Astrocyte of the cerebellum (primary cell): Measurements from ENCODE around the gene SLC34A3.

ENCODE experiments used
- DNase-seq: peaks from one replicate; pipeline ENCODE4 v3.0.0-alpha.2; 2011; ENCODE audit warnings: low read depth
- H3K4me3 ChIP-seq: 2 replicates; pipeline ENCODE4 v1.5.1; 2011; ENCODE audit warnings: mild to moderate bottlenecking, low read depth, low read length, moderate library complexity
- CTCF ChIP-seq: IDR thresholded peaks from 2 replicates; pipeline ENCODE4 v1.5.1; 2012; ENCODE audit warnings: low read length, low read depth, moderate library complexity, mild to moderate bottlenecking; ENCODE audit errors: missing control alignments
- in situ Hi-C: cut with HindIII; loops from 2 replicates; pipeline ENCODE4 v1.10.0; 2017; ENCODE audit warnings: low sequenced_read_pairs

The SLC34A3 gene

DNA sequence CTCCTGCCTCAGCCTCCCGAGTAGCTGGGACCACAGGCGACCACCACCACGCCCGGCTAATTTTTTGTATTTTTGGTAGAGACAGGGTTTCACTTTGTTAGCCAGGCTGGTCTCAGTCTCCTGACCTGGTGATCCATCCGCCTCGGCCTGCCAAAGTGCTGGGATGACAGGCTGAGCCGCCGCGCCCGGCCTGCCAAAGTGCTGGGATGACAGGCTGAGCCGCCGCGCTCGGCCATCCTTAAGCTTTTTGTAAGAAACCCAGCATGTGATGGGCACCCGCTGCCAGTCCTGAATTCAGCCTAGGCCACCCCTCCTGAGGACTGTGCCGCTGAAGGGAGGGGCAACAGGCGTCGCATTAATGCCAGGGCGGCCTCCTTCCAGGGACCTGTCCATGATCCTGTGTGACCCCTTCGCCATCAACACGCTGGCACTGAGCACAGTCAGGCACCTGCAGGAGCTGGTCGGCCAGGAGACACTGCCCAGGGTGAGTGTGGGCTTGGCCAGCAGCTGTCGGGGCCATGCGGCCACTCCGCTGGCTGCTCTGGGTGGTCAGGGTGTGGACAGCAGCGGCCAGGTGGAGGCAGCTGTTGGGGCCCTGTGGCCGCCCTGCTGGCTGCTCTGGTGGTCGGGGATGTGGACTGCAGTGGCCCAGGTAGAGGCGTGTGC, 34.9 kb downstream of the SLC34A3 start:
- no peak for TF ChIP-seq CTCF
- DNase-seq, result no peak
- no peak overlapping the region for H3K4me3 ChIP-seq
- in situ Hi-C loops, result loop anchor here (5.0 kb wide), 1 partner anchor 147 kb away; no protein-coding TSS in a partner anchor

- no peak for TF ChIP-seq CTCF
- in situ Hi-C loops, result loop anchor here (5.0 kb wide), 1 partner anchor 146 kb away; no protein-coding TSS in a partner anchor
- H3K4me3 ChIP-seq, result no peak overlapping the region
- no peak for DNase-seq
These were observed 35.4 kb downstream of the SLC34A3 start for GRCh38 chr9:137266162-137266527.

GRCh38 chr9:137266585-137267453, 36.1 kb downstream of the SLC34A3 start:
- in situ Hi-C loops, result loop anchor here (5.0 kb wide), 1 partner anchor 145 kb away; no protein-coding TSS in a partner anchor
- no peak overlapping the region for H3K4me3 ChIP-seq
- DNase-seq, result no peak
- TF ChIP-seq CTCF, result no peak

GRCh38 chr9:137267933-137268355, 37.2 kb downstream of the SLC34A3 start:
- H3K4me3 ChIP-seq, result no peak overlapping the region
- TF ChIP-seq CTCF, result no peak
- in situ Hi-C loops, result loop anchor here (5.0 kb wide), 1 partner anchor 144 kb away; no protein-coding TSS in a partner anchor
- no peak for DNase-seq

DNA sequence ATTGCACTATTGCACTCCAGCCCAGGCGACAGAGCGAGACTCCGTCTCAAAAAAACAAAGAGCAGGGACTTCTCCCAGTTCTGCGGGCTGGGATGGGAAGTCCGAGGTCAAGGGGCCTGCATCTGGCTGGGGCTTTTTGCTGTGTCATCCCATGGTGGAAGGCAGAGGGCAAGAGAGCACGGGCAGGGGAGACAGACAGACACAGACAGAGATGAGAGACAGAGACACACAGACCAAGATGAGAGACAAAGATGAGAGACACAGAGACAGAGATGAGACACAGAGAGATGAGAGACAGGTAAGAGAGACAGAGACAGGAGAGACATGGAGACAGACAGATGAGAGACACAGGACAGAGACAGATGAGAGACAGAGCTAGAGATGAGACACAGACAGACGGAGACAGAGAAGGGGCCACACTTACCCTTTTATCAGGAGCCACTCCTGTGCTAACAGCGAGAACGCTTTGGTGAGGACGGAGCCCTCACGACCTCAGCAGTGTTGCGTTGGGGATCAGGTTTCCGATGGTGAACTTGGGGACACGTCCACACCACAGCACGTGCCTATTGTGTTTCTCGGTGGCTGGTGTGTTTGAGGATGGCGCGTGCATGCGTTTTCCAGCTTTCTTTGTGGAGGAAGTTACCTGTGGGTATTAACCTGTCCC, 38.0 kb downstream of the SLC34A3 start:
- no peak overlapping the region for H3K4me3 ChIP-seq
- no peak for DNase-seq
- no peak for TF ChIP-seq CTCF
- in situ Hi-C loops, result loop anchor here (5.0 kb wide), 1 partner anchor 144 kb away; no protein-coding TSS in a partner anchor

DNA sequence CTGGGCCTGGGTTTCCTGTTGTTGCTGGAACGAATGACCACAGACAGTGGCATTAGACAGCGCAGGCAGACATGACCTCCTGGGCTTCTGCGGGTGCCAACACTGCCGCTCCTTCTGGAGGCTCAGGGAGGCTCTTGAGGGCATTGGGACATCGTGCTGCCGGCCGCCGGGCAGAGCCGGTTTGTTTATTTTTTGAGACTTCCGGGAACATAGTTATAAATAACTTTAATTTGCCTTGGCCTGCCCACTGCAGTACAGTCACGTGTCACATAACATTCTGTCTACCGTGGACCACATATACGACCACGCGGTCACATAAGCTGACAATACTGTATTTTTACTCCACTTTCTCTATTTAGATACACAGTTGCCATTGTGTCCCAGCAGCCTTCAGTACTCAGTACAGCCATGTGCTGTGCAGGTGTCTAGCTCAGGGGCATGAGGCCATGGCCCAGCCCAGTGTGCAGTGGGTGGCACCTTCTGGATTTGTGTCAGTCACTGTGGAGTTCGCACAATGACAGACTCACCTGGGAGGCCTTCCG, 38.6 kb downstream of the SLC34A3 start:
- no peak overlapping the region for H3K4me3 ChIP-seq
- in situ Hi-C loops, result loop anchor here (5.0 kb wide), 1 partner anchor 143 kb away; no protein-coding TSS in a partner anchor
- no peak for DNase-seq
- no peak for TF ChIP-seq CTCF
